ENCODE measurements around the gene ELOA2. TPM values are rescaled to one million over a fixed set of nuclear protein-coding genes. Genes with fewer than 3 reads are reported as not detected.
"Not testable (repeated sequence)": the region's sequence is repeated elsewhere in the genome, so short reads cannot be mapped to it uniquely, and the experiment has no call there.

ELOA2 gene
- total and polyA plus RNA-seq, 2 of the 4 experiments (the other 2 are of a cell fraction), result not detected

GRCh38 chr18:47030887-47031286 lies 4.5 kb downstream of the ELOA2 start:
- H2AK9ac ChIP-seq (replicated peaks; ENCODE audit: low read depth, low read length, poor library complexity); H3K4ac ChIP-seq (ENCODE audit: low read depth, low read length); DNase-seq; in situ Hi-C loops (cut with MboI; ENCODE audit: low sequenced_read_pairs); H3K9ac ChIP-seq (ENCODE audit: low read depth, low read length); CTCF ChIA-PET; H2BK5ac ChIP-seq (ENCODE audit: low read depth, low read length, poor library complexity, severe bottlenecking); H4K91ac ChIP-seq (ENCODE audit: insufficient read depth, low read depth, low read length); H3K79me1 ChIP-seq (ENCODE audit: low read depth in 1 of 2, low read length in 2 of 2); H3K4me2 ChIP-seq (ENCODE audit: low read depth, low read length); H2AFZ ChIP-seq (replicated peaks; ENCODE audit: low read length, poor library complexity); H3K23ac ChIP-seq (ENCODE audit: low read depth, low read length); H3K14ac ChIP-seq (replicated peaks; ENCODE audit: low read depth, low read length); dilution Hi-C loops (cut with HindIII; ENCODE audit: low sequenced_read_pairs, unreplicated experiment); H3K27ac ChIP-seq (ENCODE audit: insufficient read depth, low read length); H2BK120ac ChIP-seq (ENCODE audit: low read depth, low read length); H3K18ac ChIP-seq (ENCODE audit: low read depth, low read length); H2AK5ac ChIP-seq (ENCODE audit: low read depth, low read length); H2BK20ac ChIP-seq (ENCODE audit: low read depth, low read length); H4K8ac ChIP-seq (ENCODE audit: low read depth in 2 of 2, low read length in 2 of 2); BruUV-seq (replicated peaks); POLR2A ChIA-PET (ENCODE audit: unreplicated experiment); H4K20me1 ChIP-seq (ENCODE audit: insufficient read depth, low read length); H2BK15ac ChIP-seq (ENCODE audit: low read depth, low read length); H4K5ac ChIP-seq (ENCODE audit: low read depth, low read length); H3K4me1 ChIP-seq (ENCODE audit: control insufficient read depth, insufficient read depth, low read length); H3K4me3 ChIP-seq (ENCODE audit: insufficient read depth, low read depth, low read length); intact Hi-C loops (cut with micrococcal nuclease); H3K27me3 ChIP-seq (ENCODE audit: control insufficient read depth, insufficient read depth, low read length); H3K9me1 ChIP-seq (ENCODE audit: insufficient read depth, low read length); H3K36me3 ChIP-seq (ENCODE audit: control insufficient read depth, insufficient read depth, low read length); H3K56ac ChIP-seq (ENCODE audit: extremely low read depth, insufficient read depth, low read length); ATAC-seq (ENCODE audit: low read depth): not testable (repeated sequence)
- WGBS, 2 experiments (ENCODE audit: extremely low coverage in 2 of 2, insufficient read length in 1 of 2), result no CpG with 5 or more reads among the region's 12 CpGs
- peaks cover 13% of the 10 kb centered on the region for H3K9me3 ChIP-seq (ENCODE audit: control insufficient read depth, insufficient read depth, low read length)

GRCh38 chr18:47029684-47030353 lies 5.6 kb downstream of the ELOA2 start:
- H2BK20ac ChIP-seq (ENCODE audit: low read depth, low read length); H3K4me2 ChIP-seq (ENCODE audit: low read depth, low read length); H3K4me3 ChIP-seq (ENCODE audit: insufficient read depth, low read depth, low read length); H3K4me1 ChIP-seq (ENCODE audit: control insufficient read depth, insufficient read depth, low read length); H3K27me3 ChIP-seq (ENCODE audit: control insufficient read depth, insufficient read depth, low read length); H3K27ac ChIP-seq (ENCODE audit: insufficient read depth, low read length); POLR2A ChIA-PET (ENCODE audit: unreplicated experiment); H3K23ac ChIP-seq (ENCODE audit: low read depth, low read length); H4K20me1 ChIP-seq (ENCODE audit: insufficient read depth, low read length); H3K9me1 ChIP-seq (ENCODE audit: insufficient read depth, low read length); H2BK5ac ChIP-seq (ENCODE audit: low read depth, low read length, poor library complexity, severe bottlenecking); H2AK5ac ChIP-seq (ENCODE audit: low read depth, low read length); CTCF ChIA-PET; intact Hi-C loops (cut with micrococcal nuclease); H2BK120ac ChIP-seq (ENCODE audit: low read depth, low read length); in situ Hi-C loops (cut with MboI; ENCODE audit: low sequenced_read_pairs); H3K4ac ChIP-seq (ENCODE audit: low read depth, low read length); DNase-seq; H2AFZ ChIP-seq (replicated peaks; ENCODE audit: low read length, poor library complexity); H4K91ac ChIP-seq (ENCODE audit: insufficient read depth, low read depth, low read length); dilution Hi-C loops (cut with HindIII; ENCODE audit: low sequenced_read_pairs, unreplicated experiment); H3K79me1 ChIP-seq (ENCODE audit: low read depth in 1 of 2, low read length in 2 of 2); H3K56ac ChIP-seq (ENCODE audit: extremely low read depth, insufficient read depth, low read length); H2AK9ac ChIP-seq (replicated peaks; ENCODE audit: low read depth, low read length, poor library complexity); H3K18ac ChIP-seq (ENCODE audit: low read depth, low read length); H3K14ac ChIP-seq (replicated peaks; ENCODE audit: low read depth, low read length); H4K8ac ChIP-seq (ENCODE audit: low read depth in 2 of 2, low read length in 2 of 2); H3K9ac ChIP-seq (ENCODE audit: low read depth, low read length); H2BK15ac ChIP-seq (ENCODE audit: low read depth, low read length); H3K36me3 ChIP-seq (ENCODE audit: control insufficient read depth, insufficient read depth, low read length); H4K5ac ChIP-seq (ENCODE audit: low read depth, low read length); BruUV-seq (replicated peaks): not testable (repeated sequence)
- H3K9me3 ChIP-seq (ENCODE audit: control insufficient read depth, insufficient read depth, low read length), result peaks cover 13% of the 10 kb centered on the region
- WGBS, 2 experiments (ENCODE audit: extremely low coverage in 2 of 2, insufficient read length in 1 of 2), result no CpG with 5 or more reads among the region's 55 CpGs
- ATAC-seq (ENCODE audit: low read depth), result peak; percentile 19; the same call in 1 of the 2 replicates

All from IMR-90 (cell line).